H9 (cell line): ENCODE results near the gene LAMB4. TPM values are rescaled to one million over a fixed set of nuclear protein-coding genes. Genes with fewer than 3 reads are reported as not detected.

Experiments
- DNase-seq: peaks from one replicate; pipeline ENCODE4 v3.0.0-alpha.2; 2017
- H2AFZ ChIP-seq: one replicate; pipeline ENCODE4 v1.6.1; 2013; ENCODE audit warnings: mild to moderate bottlenecking, low read length, control low read depth, moderate library complexity
- H2AK5ac ChIP-seq: 2 replicates; pipeline ENCODE4 v1.6.1; 2013; ENCODE audit warnings: low read length, control low read depth, mixed read lengths; ENCODE audit not compliant: insufficient read length
- H2BK120ac ChIP-seq: one replicate; pipeline ENCODE4 v1.6.1; 2013; ENCODE audit warnings: low read depth, mild to moderate bottlenecking, low read length, control low read depth, inconsistent platforms; ENCODE audit not compliant: poor library complexity, severe bottlenecking
- H2BK12ac ChIP-seq: 2 replicates; pipeline ENCODE4 v1.6.1; 2013; ENCODE audit warnings: low read length, control low read depth, mixed read lengths, low read depth; ENCODE audit not compliant: insufficient read length
- H2BK15ac ChIP-seq: 2 replicates; pipeline ENCODE4 v1.6.1; 2013; ENCODE audit warnings: low read depth, low read length, control low read depth
- H2BK20ac ChIP-seq: one replicate; pipeline ENCODE4 v1.6.1; 2013; ENCODE audit warnings: low read depth, mild to moderate bottlenecking, low read length, control low read depth, inconsistent platforms; ENCODE audit not compliant: poor library complexity, severe bottlenecking
- H2BK5ac ChIP-seq: 2 replicates; pipeline ENCODE4 v1.6.1; 2013; ENCODE audit warnings: low read length, control low read depth, mixed read lengths; ENCODE audit not compliant: insufficient read length
- H3K14ac ChIP-seq: 2 replicates; pipeline ENCODE4 v1.6.1; 2013; ENCODE audit warnings: low read length, control low read depth; ENCODE audit not compliant: insufficient read depth
- H3K18ac ChIP-seq: 2 replicates; pipeline ENCODE4 v1.6.1; 2013; ENCODE audit warnings: low read depth, mild to moderate bottlenecking, mixed read lengths, low read length, control low read depth; ENCODE audit not compliant: insufficient read length
- H3K23ac ChIP-seq: 2 replicates; pipeline ENCODE4 v1.6.1; 2013; ENCODE audit warnings: low read length, control low read depth, mixed read lengths, low read depth; ENCODE audit not compliant: insufficient read length
- H3K23me2 ChIP-seq: 2 replicates; pipeline ENCODE4 v1.6.1; 2013; ENCODE audit warnings: low read depth, mild to moderate bottlenecking, mixed read lengths, low read length, control low read depth; ENCODE audit not compliant: insufficient read length, poor library complexity, severe bottlenecking
- H3K27ac ChIP-seq: 2 replicates; pipeline ENCODE4 v1.5.1; 2013; ENCODE audit warnings: low read length, control low read depth, mixed read lengths, low read depth; ENCODE audit not compliant: insufficient read length
- H3K27me3 ChIP-seq: 2 replicates; pipeline ENCODE4 v1.6.1; 2013; ENCODE audit warnings: low read length, control low read depth, inconsistent platforms; ENCODE audit not compliant: insufficient read depth
- H3K4ac ChIP-seq: 2 replicates; pipeline ENCODE4 v1.6.1; 2013; ENCODE audit warnings: low read depth, mild to moderate bottlenecking, control low read depth, inconsistent platforms, low read length, moderate library complexity
- H3K4me1 ChIP-seq: 2 replicates; pipeline ENCODE4 v1.6.1; 2013; ENCODE audit warnings: low read length, control low read depth, inconsistent platforms; ENCODE audit not compliant: insufficient read depth
- H3K4me2 ChIP-seq: 2 replicates; pipeline ENCODE4 v1.6.1; 2013; ENCODE audit warnings: low read length, control low read depth, mixed read lengths; ENCODE audit not compliant: insufficient read length, insufficient read depth
- H3K56ac ChIP-seq: 2 replicates; pipeline ENCODE4 v1.6.1; 2013; ENCODE audit warnings: low read depth, mild to moderate bottlenecking, mixed read lengths, low read length, control low read depth; ENCODE audit not compliant: insufficient read length
- H3K79me1 ChIP-seq: 2 replicates; pipeline ENCODE4 v1.6.1; 2013; ENCODE audit warnings: low read depth, mild to moderate bottlenecking, moderate library complexity, low read length, control low read depth, inconsistent platforms; ENCODE audit not compliant: insufficient read depth, poor library complexity, severe bottlenecking
- H3K79me2 ChIP-seq: 2 replicates; pipeline ENCODE4 v1.6.1; 2013; ENCODE audit warnings: low read length, control low read depth, inconsistent platforms; ENCODE audit not compliant: insufficient read depth
- H3K9ac ChIP-seq: 2 replicates; pipeline ENCODE4 v1.6.1; 2013; ENCODE audit warnings: low read length, control low read depth, mixed read lengths; ENCODE audit not compliant: insufficient read length; ENCODE audit errors: extremely low read depth
- H3K9me3 ChIP-seq: one replicate; pipeline ENCODE4 v1.6.1; 2013; ENCODE audit warnings: low read depth, low read length, inconsistent platforms; ENCODE audit not compliant: control insufficient read depth
- H3T11ph ChIP-seq: one replicate; pipeline ENCODE4 v1.6.1; 2013; ENCODE audit warnings: mild to moderate bottlenecking, low read length, control low read depth, inconsistent platforms
- H4K20me1 ChIP-seq: one replicate; pipeline ENCODE4 v1.6.1; 2013; ENCODE audit not compliant: control insufficient read depth, insufficient read length, insufficient read depth
- H4K5ac ChIP-seq: 2 replicates; pipeline ENCODE4 v1.6.1; 2013; ENCODE audit warnings: low read depth, mild to moderate bottlenecking, mixed read lengths, low read length, control low read depth; ENCODE audit not compliant: insufficient read length
- H4K8ac ChIP-seq: replicated peaks from 2 replicates; pipeline ENCODE4 v1.6.1; 2013; ENCODE audit warnings: low read length, control low read depth, mixed read lengths, low read depth; ENCODE audit not compliant: insufficient read length
- H4K91ac ChIP-seq: 2 replicates; pipeline ENCODE4 v1.6.1; 2013; ENCODE audit warnings: low read depth, mild to moderate bottlenecking, moderate library complexity, mixed read lengths, low read length, control low read depth; ENCODE audit not compliant: insufficient read length
- H3K27ac Mint-ChIP-seq, 3 experiments: 2 replicates in 2 of 3; 3 replicates in 1 of 3; pipeline ENCODE4 v1.8.0; 2020 to 2021; ENCODE audit warnings: mixed read lengths in 3 of 3, mild to moderate bottlenecking in 1 of 3, moderate library complexity in 1 of 3
- H3K27me3 Mint-ChIP-seq: 2 replicates; pipeline ENCODE4 v1.8.0; 2021; ENCODE audit warnings: low read depth, mild to moderate bottlenecking, moderate library complexity, mixed read lengths
- H3K36me3 Mint-ChIP-seq, 3 experiments: 2 replicates in 2 of 3; 3 replicates in 1 of 3; pipeline ENCODE4 v1.8.0; 2020 to 2021; ENCODE audit warnings: low read depth in 3 of 3, mixed read lengths in 3 of 3; ENCODE audit not compliant: insufficient read depth in 1 of 3
- H3K4me1 Mint-ChIP-seq, 2 experiments: 2 replicates each; pipeline ENCODE4 v1.8.0; 2020; ENCODE audit warnings: mixed read lengths in 2 of 2
- H3K4me3 Mint-ChIP-seq, 2 experiments: 2 replicates in 1 of 2; 3 replicates in 1 of 2; pipeline ENCODE4 v1.8.0; 2020 to 2021; ENCODE audit warnings: mild to moderate bottlenecking in 2 of 2, mixed read lengths in 2 of 2, moderate library complexity in 1 of 2
- H3K9me3 Mint-ChIP-seq, 2 experiments: 2 replicates in 1 of 2; 3 replicates in 1 of 2; pipeline ENCODE4 v1.8.0; 2020; ENCODE audit warnings: mild to moderate bottlenecking in 2 of 2, mixed read lengths in 2 of 2, moderate library complexity in 1 of 2
- CTCF ChIP-seq: fragments of 200-600 bp; sonication (generic); conservative IDR thresholded peaks from 3 replicates; pipeline ENCODE4 v1.8.0; 2021; ENCODE audit warnings: antibody characterized with exemption, mild to moderate bottlenecking
- WGBS: extraction: QIAGEN DNeasy Blood & Tissue Kit; methylation state at CpG from one replicate; pipeline ENCODE4 v1.1.7; 2013; ENCODE audit warnings: missing lambda C conversion rate, low lambda C conversion rate, mixed read lengths; ENCODE audit not compliant: insufficient read length; ENCODE audit errors: extremely low coverage; 5-methylcytosine and 5-hydroxymethylcytosine counted together
- total RNA-seq: library from RNA; stranded (reverse); gene quantifications from 2 replicates; pipeline ENCODE4 v1.2.1, GENCODE V29; 2021

LAMB4 gene
- total RNA-seq, 1 experiment from 2014 or later = not detected

- no peaks in the 10 kb centered on the region for H3K23me2 ChIP-seq
- H3T11ph ChIP-seq = no peak overlapping the region
- peaks cover 14 to 18% of the 10 kb centered on the region in 2 experiments for H3K4me1 Mint-ChIP-seq
- no peak overlapping the region for H4K5ac ChIP-seq
- no peak overlapping the region for H4K8ac ChIP-seq
- no peak overlapping the region for H3K4ac ChIP-seq
- H3K56ac ChIP-seq = no peak overlapping the region
- no peak for DNase-seq
- H2BK12ac ChIP-seq = no peak overlapping the region
- H2BK120ac ChIP-seq = no peak overlapping the region
- no peak overlapping the region for H2BK20ac ChIP-seq
- H2AK5ac ChIP-seq = no peak overlapping the region
- no peaks in the 10 kb centered on the region for H3K9me3 ChIP-seq
- no peak overlapping the region for H3K9ac ChIP-seq
- H3K27ac ChIP-seq = no peak overlapping the region
- no peaks in the 10 kb centered on the region for H3K27me3 Mint-ChIP-seq
- no peaks in the 10 kb centered on the region for H3K27me3 ChIP-seq
- H3K4me1 ChIP-seq = peaks cover 4% of the 10 kb centered on the region; the same call in 1 of the 2 replicates
- H3K23ac ChIP-seq = no peak overlapping the region
- no peaks in the 10 kb centered on the region for H3K79me2 ChIP-seq
- no peak overlapping the region for H3K14ac ChIP-seq
- H3K27ac Mint-ChIP-seq = no peak overlapping the region; a peak in 1 of 7 replicates
- no peak overlapping the region for H2AFZ ChIP-seq
- H4K20me1 ChIP-seq = no peaks in the 10 kb centered on the region
- no peak overlapping the region for H3K4me3 Mint-ChIP-seq
- H2BK5ac ChIP-seq = no peak overlapping the region
- WGBS = no CpG with 5 or more reads among the region's 6 CpGs
- no peaks in the 10 kb centered on the region; a peak in 1 of 7 replicates for H3K36me3 Mint-ChIP-seq
- no peak overlapping the region for H2BK15ac ChIP-seq
- H3K79me1 ChIP-seq = no peaks in the 10 kb centered on the region
- H3K18ac ChIP-seq = no peak overlapping the region
- no peak for TF ChIP-seq CTCF
- H4K91ac ChIP-seq = no peak overlapping the region
- H3K4me2 ChIP-seq = no peak overlapping the region
- no peaks in the 10 kb centered on the region for H3K9me3 Mint-ChIP-seq
These were observed 70.6 kb downstream of the LAMB4 start for GRCh38 chr7:108059526-108059925.
